Measurements from ENCODE around the gene COL24A1. TPM values are rescaled to one million over a fixed set of nuclear protein-coding genes. Genes with fewer than 3 reads are reported as not detected.

COL24A1 gene
- total and polyA plus RNA-seq, 2 experiments from 2014 or later: 0.32 to 0.54 TPM

DNA sequence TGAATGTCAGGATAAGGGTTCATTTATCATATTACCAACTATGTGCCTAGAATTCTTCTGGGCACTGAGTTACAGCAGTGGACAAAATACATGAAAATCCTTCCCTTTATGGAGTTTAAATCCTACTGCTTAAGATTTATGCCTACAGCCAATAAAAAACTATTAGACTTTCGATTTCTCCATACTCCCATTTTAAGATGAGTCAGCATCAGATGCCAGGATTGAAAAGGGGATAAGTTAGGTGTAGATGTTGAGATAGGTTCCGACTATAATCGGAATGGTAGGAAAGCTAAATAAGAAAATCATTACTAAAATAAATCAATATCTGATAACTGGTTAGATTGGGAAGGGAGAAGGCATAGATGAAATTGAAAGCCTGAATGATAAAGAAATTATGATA is 3.2 kb upstream of the COL24A1 start:
- Histone ChIP-seq H3K4me1 (ENCODE audit: low read depth) (peaks cover 6% of the 10 kb centered on the region), H3K4me3 (no peak overlapping the region), H3K27ac (no peak overlapping the region), H3K9me3 (ENCODE audit: low read depth) (no peaks in the 10 kb centered on the region), H3K27me3 (peaks cover 22% of the 10 kb centered on the region), H3K36me3 (no peaks in the 10 kb centered on the region)
- TF ChIP-seq, protein P1, sequence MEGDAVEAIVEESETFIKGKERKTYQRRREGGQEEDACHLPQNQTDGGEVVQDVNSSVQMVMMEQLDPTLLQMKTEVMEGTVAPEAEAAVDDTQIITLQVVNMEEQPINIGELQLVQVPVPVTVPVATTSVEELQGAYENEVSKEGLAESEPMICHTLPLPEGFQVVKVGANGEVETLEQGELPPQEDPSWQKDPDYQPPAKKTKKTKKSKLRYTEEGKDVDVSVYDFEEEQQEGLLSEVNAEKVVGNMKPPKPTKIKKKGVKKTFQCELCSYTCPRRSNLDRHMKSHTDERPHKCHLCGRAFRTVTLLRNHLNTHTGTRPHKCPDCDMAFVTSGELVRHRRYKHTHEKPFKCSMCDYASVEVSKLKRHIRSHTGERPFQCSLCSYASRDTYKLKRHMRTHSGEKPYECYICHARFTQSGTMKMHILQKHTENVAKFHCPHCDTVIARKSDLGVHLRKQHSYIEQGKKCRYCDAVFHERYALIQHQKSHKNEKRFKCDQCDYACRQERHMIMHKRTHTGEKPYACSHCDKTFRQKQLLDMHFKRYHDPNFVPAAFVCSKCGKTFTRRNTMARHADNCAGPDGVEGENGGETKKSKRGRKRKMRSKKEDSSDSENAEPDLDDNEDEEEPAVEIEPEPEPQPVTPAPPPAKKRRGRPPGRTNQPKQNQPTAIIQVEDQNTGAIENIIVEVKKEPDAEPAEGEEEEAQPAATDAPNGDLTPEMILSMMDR (IDR thresholded peaks at IDR 0.05; ENCODE audit: low read depth, low read length): no peak
- no peak for DNase-seq (ENCODE audit: low read depth in 1 of 2, low spot score in 1 of 2)

DNA sequence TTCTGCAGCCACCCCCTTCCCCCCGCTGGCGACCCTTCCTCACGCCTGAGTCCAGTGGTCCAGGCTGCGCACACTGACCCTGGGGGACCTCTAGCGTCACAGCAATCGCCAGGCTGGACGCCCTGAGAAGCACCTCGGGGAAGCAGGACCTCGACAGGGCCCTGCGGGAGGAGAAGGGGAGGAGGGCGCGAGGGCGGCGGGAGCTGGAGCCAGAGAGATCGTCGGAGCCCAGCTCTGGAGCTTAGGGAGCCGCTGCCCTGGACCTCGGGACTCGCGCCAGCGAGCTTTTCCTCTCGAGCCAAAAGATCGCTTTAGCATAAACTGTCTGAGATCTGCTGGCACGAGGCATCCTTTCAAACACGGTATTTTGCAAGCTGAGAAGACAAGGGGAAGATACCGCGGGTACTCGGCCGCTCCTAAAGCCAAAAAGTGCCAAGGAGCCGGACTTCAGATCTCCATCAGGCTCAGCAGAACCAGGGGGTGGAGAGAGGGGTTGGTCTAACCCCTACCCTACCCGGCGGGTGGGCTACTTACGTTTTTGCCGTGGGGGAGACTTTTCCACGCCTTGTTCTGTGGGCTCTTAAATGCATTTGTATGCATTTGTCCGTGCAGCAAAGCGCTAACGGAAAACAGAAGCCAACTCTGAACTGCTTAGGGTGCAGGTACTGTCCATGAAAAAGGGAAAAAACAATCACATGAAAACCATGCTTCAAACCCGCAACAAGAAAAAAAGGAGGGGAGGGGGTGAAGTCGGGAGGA is 586 bp downstream of the COL24A1 start:
- TF ChIP-seq, protein P1 (IDR thresholded peaks at IDR 0.05; ENCODE audit: low read depth, low read length): no peak
- DNase-seq (ENCODE audit: low read depth in 1 of 2, low spot score in 1 of 2): peak; percentile 29 to 75
- Histone ChIP-seq H3K27me3 (peaks cover 40% of the 10 kb centered on the region), H3K4me3 (peak overlapping the region; percentile 28), H3K9me3 (ENCODE audit: low read depth) (no peaks in the 10 kb centered on the region), H3K27ac (no peak overlapping the region), H3K36me3 (no peaks in the 10 kb centered on the region), H3K4me1 (ENCODE audit: low read depth) (peaks cover 6% of the 10 kb centered on the region)

DNA sequence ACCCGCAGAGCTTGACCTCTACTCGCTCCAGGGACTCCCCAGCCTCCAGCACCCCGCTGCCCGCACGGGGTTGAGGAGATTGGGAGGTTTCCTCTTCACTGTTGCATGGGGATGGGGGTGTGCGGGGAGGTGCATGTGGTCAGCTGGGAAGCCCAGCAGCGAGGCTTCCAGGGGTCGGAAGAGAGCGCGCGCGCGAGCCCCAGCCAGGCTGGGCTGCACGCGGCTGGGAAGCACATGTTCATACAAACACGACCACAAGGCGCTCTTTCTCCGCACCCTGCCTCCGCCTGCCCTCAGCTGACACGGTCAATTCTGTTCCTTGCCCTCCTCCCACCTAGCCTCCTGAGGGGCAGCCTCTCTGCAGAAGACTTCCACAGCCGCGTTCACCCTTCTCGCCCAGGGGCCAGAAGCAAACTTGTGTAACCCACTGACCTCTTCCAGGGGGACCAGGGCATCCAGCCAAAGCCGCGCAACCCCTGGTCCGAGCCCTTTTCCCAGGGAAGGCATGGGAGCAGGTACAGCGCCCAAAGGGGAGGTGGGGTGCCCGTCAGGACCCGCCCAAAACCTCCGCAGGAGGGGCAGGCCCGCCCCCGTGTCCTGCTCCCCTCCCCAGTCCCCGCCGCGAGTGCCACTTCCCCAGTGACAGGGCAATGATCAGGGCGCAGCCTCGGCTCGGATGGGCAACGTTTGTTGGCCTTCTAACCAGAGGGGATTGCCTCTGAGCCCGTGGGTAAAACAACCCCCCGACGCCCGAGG is 1.3 kb downstream of the COL24A1 start:
- peaks cover 40% of the 10 kb centered on the region for H3K27me3 ChIP-seq
- H3K4me3 ChIP-seq: peak overlapping the region; percentile 28
- peaks cover 6% of the 10 kb centered on the region for H3K4me1 ChIP-seq (ENCODE audit: low read depth)
- H3K27ac ChIP-seq: no peak overlapping the region
- TF ChIP-seq, protein P1 (IDR thresholded peaks at IDR 0.05; ENCODE audit: low read depth, low read length): peak; percentile 7
- peak; percentile 43 to 63 for DNase-seq (ENCODE audit: low read depth in 1 of 2, low spot score in 1 of 2)
- no peaks in the 10 kb centered on the region for H3K36me3 ChIP-seq
- H3K9me3 ChIP-seq (ENCODE audit: low read depth): no peaks in the 10 kb centered on the region

DNA sequence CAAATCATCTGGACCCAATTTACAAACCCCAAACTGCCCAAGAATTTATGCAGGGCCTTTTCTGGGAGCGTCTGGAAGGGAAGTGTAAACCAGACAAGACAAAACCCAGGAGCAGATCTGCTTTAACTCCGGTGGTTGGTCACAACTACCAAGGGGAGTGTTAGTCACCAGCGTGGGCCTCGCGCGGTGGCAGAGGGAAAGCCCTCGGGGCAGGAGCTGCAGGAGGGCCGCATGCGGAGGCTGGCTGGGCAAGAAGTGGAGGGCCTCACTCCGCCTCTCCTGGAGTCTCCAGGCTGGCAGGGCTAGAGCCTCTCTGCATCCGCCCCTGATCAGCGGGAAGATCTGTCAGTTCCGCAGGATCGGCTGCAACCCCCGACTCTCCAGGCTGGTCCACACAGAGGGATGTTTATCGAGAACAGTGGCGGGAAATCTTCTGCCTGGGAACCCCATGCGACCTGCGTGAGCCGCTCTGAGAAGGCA is 2.0 kb downstream of the COL24A1 start:
- TF ChIP-seq, protein P1 (IDR thresholded peaks at IDR 0.05; ENCODE audit: low read depth, low read length): no peak
- H3K36me3 ChIP-seq: no peaks in the 10 kb centered on the region
- H3K27me3 ChIP-seq: peaks cover 40% of the 10 kb centered on the region
- H3K27ac ChIP-seq: no peak overlapping the region
- H3K4me1 ChIP-seq (ENCODE audit: low read depth): peaks cover 6% of the 10 kb centered on the region
- H3K4me3 ChIP-seq: no peak overlapping the region
- no peaks in the 10 kb centered on the region for H3K9me3 ChIP-seq (ENCODE audit: low read depth)
- peak in 1 of 2 donors; percentile 23 for DNase-seq (ENCODE audit: low read depth in 1 of 2, low spot score in 1 of 2)

DNA sequence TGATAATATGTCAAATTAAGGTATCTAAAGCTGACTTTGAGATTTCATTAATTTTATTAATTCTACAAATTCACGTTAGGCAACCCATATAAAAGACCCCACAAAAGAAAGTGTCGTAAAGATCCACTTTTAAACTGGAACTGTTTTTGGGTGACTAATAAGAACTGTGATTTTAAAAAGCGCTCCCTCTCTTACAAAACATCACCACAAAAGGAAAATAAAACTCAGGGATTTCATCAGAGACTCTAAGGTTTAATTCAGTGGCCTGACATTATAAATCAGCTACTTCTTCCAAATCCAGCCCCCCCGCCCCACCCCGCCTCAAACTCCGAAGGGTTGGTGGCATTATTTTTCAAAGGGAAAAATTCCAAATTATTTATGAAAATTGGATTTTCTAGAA is 2.7 kb downstream of the COL24A1 start:
- no peak for DNase-seq (ENCODE audit: low read depth in 1 of 2, low spot score in 1 of 2)
- Histone ChIP-seq H3K27me3 (peaks cover 36% of the 10 kb centered on the region), H3K4me1 (ENCODE audit: low read depth) (peaks cover 6% of the 10 kb centered on the region), H3K9me3 (ENCODE audit: low read depth) (no peaks in the 10 kb centered on the region), H3K36me3 (no peaks in the 10 kb centered on the region), H3K4me3 (no peak overlapping the region), H3K27ac (no peak overlapping the region)
- TF ChIP-seq, protein P1 (IDR thresholded peaks at IDR 0.05; ENCODE audit: low read depth, low read length): no peak
